SU-DHL-6 (cell line): ENCODE results near the gene FOXD3.

Source experiments
- H2AFZ ChIP-seq: fragments of 200-600 bp; sonication (generic); 2 replicates; pipeline ENCODE4 v1.6.1; 2014; ENCODE audit warnings: low read depth, mild to moderate bottlenecking, moderate library complexity, mixed read lengths, antibody characterized with exemption, low read length; ENCODE audit not compliant: severe bottlenecking
- H3F3A ChIP-seq: fragments of 200-600 bp; shearing (Covaris generic); 2 replicates; pipeline ENCODE4 v1.6.0; 2016; ENCODE audit warnings: antibody characterized with exemption, mild to moderate bottlenecking; ENCODE audit not compliant: insufficient read depth
- H3K27ac ChIP-seq: fragments of 200-600 bp; sonication (generic); 2 replicates; pipeline ENCODE4 v1.5.1; 2016; ENCODE audit warnings: low read depth, mild to moderate bottlenecking, low read length, moderate library complexity, mixed read lengths
- H3K27me3 ChIP-seq: fragments of 200-600 bp; sonication (generic), shearing (Covaris generic); 2 replicates; pipeline ENCODE4 v1.6.0; 2014; ENCODE audit warnings: mild to moderate bottlenecking, low read length
- H3K36me3 ChIP-seq: fragments of 200-600 bp; sonication (generic); 2 replicates; pipeline ENCODE4 v1.6.1; 2014; ENCODE audit warnings: mild to moderate bottlenecking, low read length, mixed read lengths
- H3K4me2 ChIP-seq: fragments of 300-600, 200-600 bp; shearing (Covaris generic), sonication (generic); 2 replicates; pipeline ENCODE4 v1.6.0; 2014; ENCODE audit warnings: low read length, low read depth, mild to moderate bottlenecking; ENCODE audit not compliant: poor library complexity, severe bottlenecking
- H3K4me3 ChIP-seq: fragments of 200-600 bp; sonication (generic); 2 replicates; pipeline ENCODE4 v1.5.1; 2014; ENCODE audit warnings: antibody characterized with exemption, low read length, mild to moderate bottlenecking, mixed read lengths; ENCODE audit not compliant: insufficient read depth, poor library complexity, severe bottlenecking
- H3K79me2 ChIP-seq: fragments of 200-600 bp; sonication (generic); 2 replicates; pipeline ENCODE4 v1.6.1; 2014; ENCODE audit warnings: mild to moderate bottlenecking, low read length, moderate library complexity; ENCODE audit not compliant: insufficient read depth
- H3K9ac ChIP-seq: fragments of 200-600 bp; sonication (generic); 2 replicates; pipeline ENCODE4 v1.7.0; 2014; ENCODE audit warnings: mild to moderate bottlenecking, low read length
- H3K9me2 ChIP-seq: fragments of 200-600 bp; sonication (generic); replicated peaks from 2 replicates; pipeline ENCODE4 v1.6.1; 2014; ENCODE audit warnings: low read length; ENCODE audit not compliant: insufficient read depth
- H3K9me3 ChIP-seq: fragments of 200-600 bp; sonication (generic); 2 replicates; pipeline ENCODE4 v1.6.1; 2014; ENCODE audit warnings: low read length, mixed read lengths; ENCODE audit not compliant: insufficient read depth
- H4K20me1 ChIP-seq: fragments of 200-600 bp; sonication (generic); 2 replicates; pipeline ENCODE4 v1.6.1; 2014; ENCODE audit warnings: low read depth, mild to moderate bottlenecking, antibody characterized with exemption, low read length, moderate library complexity, mixed read lengths
- EZH2phosphoT487 ChIP-seq: fragments of 200-600 bp; sonication (generic), shearing (Covaris generic); conservative IDR thresholded peaks from 2 replicates; pipeline ENCODE4 v1.6.1; 2018; ENCODE audit warnings: mild to moderate bottlenecking, antibody characterized with exemption, low read length, moderate library complexity, mixed read lengths
- TF ChIP-seq, protein P1 (sequence below): fragments of 200-600 bp; sonication (generic); IDR thresholded peaks from one replicate; pipeline ENCODE4 v1.5.1; 2017; ENCODE audit warnings: antibody characterized with exemption, mild to moderate bottlenecking, low read length, moderate library complexity; ENCODE audit not compliant: insufficient read depth, poor library complexity, severe bottlenecking

Gene FOXD3

DNA sequence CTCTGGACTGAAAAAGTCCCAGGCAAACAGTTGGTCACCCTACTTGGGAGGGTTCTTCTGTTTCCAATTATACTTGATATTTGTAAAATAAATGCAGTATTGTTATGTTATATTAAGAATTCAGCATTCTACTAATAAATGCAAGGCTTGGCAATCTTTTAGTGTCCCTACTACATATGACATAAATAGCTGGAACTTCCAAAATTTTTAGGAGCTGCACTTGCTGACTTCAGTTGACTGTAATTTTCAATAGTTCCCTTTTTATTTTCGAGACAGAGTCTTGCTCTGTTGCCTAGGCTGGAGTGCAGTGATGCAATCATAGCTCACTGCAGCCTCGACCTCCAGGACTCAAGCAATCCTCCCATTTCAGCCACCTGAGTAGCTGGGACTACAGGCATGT lies 20.0 kb downstream of the FOXD3 start:
- Histone ChIP-seq H3K4me3 (no peak overlapping the region), H3F3A (no peaks in the 10 kb centered on the region), H2AFZ (no peak overlapping the region), H3K4me2 (no peak overlapping the region), H3K27ac (no peak overlapping the region), H3K9me3 (no peaks in the 10 kb centered on the region), H3K36me3 (no peaks in the 10 kb centered on the region), H3K9ac (no peak overlapping the region), H3K27me3 (no peaks in the 10 kb centered on the region), H4K20me1 (no peaks in the 10 kb centered on the region), H3K79me2 (no peaks in the 10 kb centered on the region), H3K9me2 (no peaks in the 10 kb centered on the region)
- no peak for TF ChIP-seq EZH2phosphoT487
- TF ChIP-seq, protein P1, sequence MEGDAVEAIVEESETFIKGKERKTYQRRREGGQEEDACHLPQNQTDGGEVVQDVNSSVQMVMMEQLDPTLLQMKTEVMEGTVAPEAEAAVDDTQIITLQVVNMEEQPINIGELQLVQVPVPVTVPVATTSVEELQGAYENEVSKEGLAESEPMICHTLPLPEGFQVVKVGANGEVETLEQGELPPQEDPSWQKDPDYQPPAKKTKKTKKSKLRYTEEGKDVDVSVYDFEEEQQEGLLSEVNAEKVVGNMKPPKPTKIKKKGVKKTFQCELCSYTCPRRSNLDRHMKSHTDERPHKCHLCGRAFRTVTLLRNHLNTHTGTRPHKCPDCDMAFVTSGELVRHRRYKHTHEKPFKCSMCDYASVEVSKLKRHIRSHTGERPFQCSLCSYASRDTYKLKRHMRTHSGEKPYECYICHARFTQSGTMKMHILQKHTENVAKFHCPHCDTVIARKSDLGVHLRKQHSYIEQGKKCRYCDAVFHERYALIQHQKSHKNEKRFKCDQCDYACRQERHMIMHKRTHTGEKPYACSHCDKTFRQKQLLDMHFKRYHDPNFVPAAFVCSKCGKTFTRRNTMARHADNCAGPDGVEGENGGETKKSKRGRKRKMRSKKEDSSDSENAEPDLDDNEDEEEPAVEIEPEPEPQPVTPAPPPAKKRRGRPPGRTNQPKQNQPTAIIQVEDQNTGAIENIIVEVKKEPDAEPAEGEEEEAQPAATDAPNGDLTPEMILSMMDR: no peak

- H3K9me2 ChIP-seq: no peaks in the 10 kb centered on the region
- H3K4me3 ChIP-seq: no peak overlapping the region
- no peaks in the 10 kb centered on the region for H3K36me3 ChIP-seq
- no peaks in the 10 kb centered on the region for H3K9me3 ChIP-seq
- H3F3A ChIP-seq: no peaks in the 10 kb centered on the region
- H3K27ac ChIP-seq: no peak overlapping the region
- H2AFZ ChIP-seq: no peak overlapping the region
- H3K79me2 ChIP-seq: no peaks in the 10 kb centered on the region
- no peak overlapping the region for H3K9ac ChIP-seq
- no peaks in the 10 kb centered on the region for H4K20me1 ChIP-seq
- TF ChIP-seq, protein P1: no peak
- no peak for TF ChIP-seq EZH2phosphoT487
- no peak overlapping the region for H3K4me2 ChIP-seq
- H3K27me3 ChIP-seq: no peaks in the 10 kb centered on the region
These were observed 21.6 kb downstream of the FOXD3 start for GRCh38 chr1:63343922-63344321.

GRCh38 chr1:63350320-63350719 lies 28.0 kb downstream of the FOXD3 start:
- H4K20me1 ChIP-seq: no peaks in the 10 kb centered on the region
- H3K4me2 ChIP-seq: no peak overlapping the region
- H2AFZ ChIP-seq: no peak overlapping the region
- no peak overlapping the region for H3K4me3 ChIP-seq
- no peak overlapping the region for H3K27ac ChIP-seq
- H3K36me3 ChIP-seq: no peaks in the 10 kb centered on the region
- H3K79me2 ChIP-seq: no peaks in the 10 kb centered on the region
- no peaks in the 10 kb centered on the region for H3K9me3 ChIP-seq
- TF ChIP-seq, protein P1: no peak
- TF ChIP-seq EZH2phosphoT487: no peak
- no peaks in the 10 kb centered on the region for H3K9me2 ChIP-seq
- no peak overlapping the region for H3K9ac ChIP-seq
- H3F3A ChIP-seq: no peaks in the 10 kb centered on the region
- H3K27me3 ChIP-seq: no peaks in the 10 kb centered on the region
